ENCODE measurements around the gene HSPB7.
"Not testable (repeated sequence)": the region's sequence is repeated elsewhere in the genome, so short reads cannot be mapped to it uniquely, and the experiment has no call there.

HSPB7 gene

GRCh38 chr1:16020878-16021277 is 3.0 kb upstream of the HSPB7 start:
- not testable (repeated sequence) for DNase-seq

- DNase-seq = no peak
Observed at GRCh38 chr1:16020325-16020724, 2.5 kb upstream of the HSPB7 start.

GRCh38 chr1:16019644-16020277 is 1.9 kb upstream of the HSPB7 start:
- no peak for DNase-seq

- no peak for DNase-seq
Observed at GRCh38 chr1:16018749-16019643, 1.2 kb upstream of the HSPB7 start.

- DNase-seq = no peak
Observed at GRCh38 chr1:16018308-16018707, 465 bp upstream of the HSPB7 start.

- DNase-seq = no peak
Observed at GRCh38 chr1:16017076-16017460, 775 bp downstream of the HSPB7 start.

GRCh38 chr1:16015960-16016901 is 1.6 kb downstream of the HSPB7 start:
- no peak for DNase-seq

GRCh38 chr1:16015491-16015890 is 2.4 kb downstream of the HSPB7 start:
- DNase-seq = no peak

- DNase-seq = no peak
Observed at GRCh38 chr1:16014509-16015482, 3.0 kb downstream of the HSPB7 start.

GRCh38 chr1:16013908-16014258 is 4.0 kb downstream of the HSPB7 start:
- DNase-seq = no peak

GRCh38 chr1:16013220-16013907 is 4.5 kb downstream of the HSPB7 start:
- DNase-seq = peak; percentile 14

- peak; percentile 16 for DNase-seq
Observed at GRCh38 chr1:16012590-16013219, 5.1 kb downstream of the HSPB7 start.

- no peak for DNase-seq
Observed at GRCh38 chr1:16011936-16012589, 5.8 kb downstream of the HSPB7 start.

GRCh38 chr1:16010837-16011236 is 7.0 kb downstream of the HSPB7 start:
- no peak for DNase-seq

- DNase-seq = no peak
Observed at GRCh38 chr1:16009678-16010077, 8.2 kb downstream of the HSPB7 start.

- peak; percentile 75 for DNase-seq
Observed at GRCh38 chr1:16009030-16009460, 8.8 kb downstream of the HSPB7 start.

- no peak for DNase-seq
Observed at GRCh38 chr1:16007671-16008341, 10.0 kb downstream of the HSPB7 start.

GRCh38 chr1:16006552-16007485 is 11.0 kb downstream of the HSPB7 start:
- DNase-seq = no peak

- DNase-seq = no peak
Observed at GRCh38 chr1:16006010-16006409, 11.8 kb downstream of the HSPB7 start.
